GM12878 (cell line): Measurements from ENCODE around the gene CEND1. TPM values are rescaled to one million over a fixed set of nuclear protein-coding genes. Genes with fewer than 3 reads are reported as not detected.

Source experiments
- ATAC-seq: fragments of 200-7000 bp; cut with Tn5 transposase; 3 replicates; pipeline ENCODE4 v1.9.1; 2020; ENCODE audit warnings: mild to moderate bottlenecking, moderate library complexity
- BruUV-seq: library from RNA; stranded (reverse); fragments of 400-500 nt; replicated peaks from 2 replicates; lab custom pipeline; 2021; lab: Mats Ljungman, UMichigan
- CTCF ChIA-PET: fragments of 300-600 bp; sonication (Branson Sonifier 250); formaldehyde crosslinking; extraction: SDS; loops from one replicate; lab custom pipeline; 2021; ENCODE audit warnings: inconsistent platforms; lab: Yijun Ruan, JAX
- POLR2A ChIA-PET: fragments of 350-600 bp; formaldehyde crosslinking; extraction: SDS; loops from one replicate; lab custom pipeline; 2021; ENCODE audit warnings: inconsistent platforms; lab: Charles Lee
- RAD21 ChIA-PET: fragments of 300-600 bp; sonication (Branson Sonifier 250); formaldehyde crosslinking; loops from one replicate; lab custom pipeline; 2023; ENCODE audit warnings: antibody characterized with exemption; ENCODE audit not compliant: unreplicated experiment; lab: Charles Lee
- SMC1A ChIA-PET: fragments of 300-600 bp; sonication (Branson Sonifier 250); formaldehyde crosslinking; loops from one replicate; lab custom pipeline; 2023; ENCODE audit not compliant: unreplicated experiment, uncharacterized antibody; lab: Charles Lee
- DNase-seq: peaks from one replicate; pipeline ENCODE4 v3.0.0-alpha.2; 2011; ENCODE audit warnings: low read depth, low spot score
- FAIRE-seq: peaks from 3 replicates; lab custom pipeline; 2011; peaks lifted over from hg19 to GRCh38; lab: Jason Lieb, UNC
- H2AFZ ChIP-seq: 2 replicates; pipeline ENCODE4 v1.6.0; 2011; ENCODE audit warnings: low read depth, low read length, control low read depth; ENCODE audit not compliant: control insufficient read depth
- H3K27ac ChIP-seq: 2 replicates; pipeline ENCODE4 v1.5.1; 2011; ENCODE audit warnings: control low read depth; ENCODE audit not compliant: control insufficient read depth, insufficient read depth
- H3K27me3 ChIP-seq, 2 experiments: replicated peaks in 1 of 2; 2 replicates each; pipeline versions ENCODE4 v1.6.0 to v1.6.1; 2011; ENCODE audit warnings: low read length in 1 of 2; ENCODE audit not compliant: control insufficient read depth in 2 of 2, insufficient read depth in 2 of 2
- H3K36me3 ChIP-seq, 2 experiments: 2 replicates each; pipeline ENCODE4 v1.5.1; 2011; ENCODE audit warnings: low read length in 1 of 2; ENCODE audit not compliant: control insufficient read depth in 2 of 2, insufficient read depth in 2 of 2
- H3K4me1 ChIP-seq: 2 replicates; pipeline ENCODE4 v1.6.1; 2011; ENCODE audit warnings: mild to moderate bottlenecking, low read length, moderate library complexity, mixed read lengths; ENCODE audit not compliant: control insufficient read depth, insufficient read depth
- H3K4me2 ChIP-seq: 2 replicates; pipeline ENCODE4 v1.6.0; 2011; ENCODE audit warnings: control low read depth; ENCODE audit not compliant: control insufficient read depth, insufficient read depth
- H3K4me3 ChIP-seq: fragments of 200-600 bp; sonication (generic); 2 replicates; pipeline ENCODE4 v1.5.1; 2016
- H3K79me2 ChIP-seq: 2 replicates; pipeline ENCODE4 v1.6.0; 2011; ENCODE audit warnings: low read length; ENCODE audit not compliant: control insufficient read depth, insufficient read depth
- H3K9ac ChIP-seq: 2 replicates; pipeline ENCODE4 v1.8.0; 2011; ENCODE audit warnings: low read length, control low read depth, mixed read lengths; ENCODE audit not compliant: control insufficient read depth, insufficient read depth
- H3K9me3 ChIP-seq: replicated peaks from 3 replicates; pipeline ENCODE4 v1.5.1; 2011; ENCODE audit warnings: mild to moderate bottlenecking, low read length; ENCODE audit not compliant: control insufficient read depth, insufficient read depth
- H4K20me1 ChIP-seq: 2 replicates; pipeline ENCODE4 v1.6.0; 2011; ENCODE audit not compliant: control insufficient read depth, insufficient read depth
- BCL3 ChIP-seq: IDR thresholded peaks from 2 replicates; pipeline ENCODE4 v1.6.1; 2011; ENCODE audit warnings: borderline replicate concordance, low read depth, mild to moderate bottlenecking, moderate library complexity, low read length; ENCODE audit not compliant: insufficient read depth, poor library complexity, severe bottlenecking
- BCLAF1 ChIP-seq: fragments of 450-650 bp; IDR thresholded peaks from 2 replicates; pipeline ENCODE4 v1.6.1; 2017; ENCODE audit warnings: antibody characterized with exemption, mild to moderate bottlenecking, moderate library complexity
- BRCA1 ChIP-seq: IDR thresholded peaks from 2 replicates; pipeline ENCODE4 v1.6.1; 2011; ENCODE audit warnings: low read depth, low read length, improper control_type of control experiment
- CBX5 ChIP-seq: sonication (generic); IDR thresholded peaks from 2 replicates; pipeline ENCODE4 v1.6.1; 2016; ENCODE audit warnings: low read depth, moderate library complexity, mild to moderate bottlenecking, inconsistent platforms
- CHD2 ChIP-seq: IDR thresholded peaks from 2 replicates; pipeline ENCODE4 v1.6.1; 2011; ENCODE audit warnings: low read depth, low read length, improper control_type of control experiment, borderline replicate concordance
- JUNB ChIP-seq: IDR thresholded peaks from 2 replicates; pipeline ENCODE4 v1.6.1; 2016; ENCODE audit warnings: antibody characterized with exemption, mild to moderate bottlenecking
- MTA2 ChIP-seq: fragments of 450-650 bp; IDR thresholded peaks from 2 replicates; pipeline ENCODE4 v1.6.1; 2016; ENCODE audit warnings: low read depth, mild to moderate bottlenecking, moderate library complexity
- MYB ChIP-seq: fragments of 150-350 bp; IDR thresholded peaks from 2 replicates; pipeline ENCODE4 v1.6.1; 2014; ENCODE audit warnings: mild to moderate bottlenecking, low read depth, low read length, borderline replicate concordance
- RAD51 ChIP-seq: fragments of 450-650 bp; IDR thresholded peaks from 2 replicates; pipeline ENCODE4 v1.6.1; 2016; ENCODE audit warnings: moderate library complexity, mild to moderate bottlenecking, inconsistent platforms
- RELA ChIP-seq: fragments of 450-650 bp; IDR thresholded peaks from 2 replicates; pipeline ENCODE4 v1.8.0; 2014; ENCODE audit warnings: borderline replicate concordance; ENCODE audit not compliant: partially characterized antibody
- SMAD5 ChIP-seq: IDR thresholded peaks from 2 replicates; pipeline ENCODE4 v1.6.1; 2016; ENCODE audit warnings: antibody characterized with exemption, low read depth
- ZNF274 ChIP-seq: IDR thresholded peaks from one replicate; pipeline ENCODE4 v1.8.0; 2011; ENCODE audit not compliant: insufficient read length, insufficient read depth
- WGBS: methylation state at CpG from one replicate; pipeline ENCODE4 v1.1.6; 2016; ENCODE audit warnings: low lambda C conversion rate; ENCODE audit not compliant: insufficient replicate concordance, insufficient coverage; ENCODE audit errors: missing lambda C conversion rate; 5-methylcytosine and 5-hydroxymethylcytosine counted together
- in situ Hi-C: fragments of 300-500 bp; cut with MboI; formaldehyde crosslinking; loops from 9 replicates; pipeline ENCODE4 v1.14.3; 2018; ENCODE audit warnings: mixed read lengths
- intact Hi-C: fragments of 100-400 bp; cut with micrococcal nuclease; formaldehyde crosslinking; loops from one replicate; pipeline ENCODE4 v1.14.2; 2022; ENCODE audit not compliant: unreplicated experiment
- polyA plus RNA-seq, 11 experiments: library from polyadenylated mRNA; depleted of rRNA in 4 of 11; unstranded in 6 of 11; stranded (reverse) in 5 of 11; fragments of >200 nt; fragmentation: Nextera tagmentation in 4 of 11; fragmentation: Illumina TruSeq in 1 of 11; extraction: Ambion mirVana in 4 of 11; extraction: Trizol in 1 of 11; gene quantifications; 1 replicate in 1 of 11; 2 replicates in 10 of 11; pipeline versions ENCODE4 v1.2.1 to v1.2.3, GENCODE V29; 2011 to 2016; ENCODE audit warnings: inconsistent platforms in 2 of 11, missing spikeins in 2 of 11, low read depth in 1 of 11
- total RNA-seq, 4 experiments: library from RNA; depleted of rRNA in 3 of 4; stranded (reverse); fragments of >200 nt in 3 of 4; fragmentation: Illumina TruSeq in 1 of 4; extraction: Trizol in 1 of 4; gene quantifications; 2 replicates each; pipeline versions ENCODE4 v1.2.1 to v1.2.3, GENCODE V29; 2013 to 2021

Gene CEND1
- total and polyA plus RNA-seq, 10 of the 15 experiments (the other 5 are each of a cell fraction or from before 2014, with no cell fraction given), result 0.31 to 13.6 (median 7.2) TPM; not detected in 1

- Histone ChIP-seq H3K36me3 (peaks cover 29 to 38% of the 10 kb centered on the region in 2 experiments; a peak in 3 of 4 replicates), H3K9ac (no peak overlapping the region), H4K20me1 (no peaks in the 10 kb centered on the region), H3K27me3 (no peaks in the 10 kb centered on the region), H2AFZ (no peak overlapping the region), H3K4me3 (no peak overlapping the region), H3K4me1 (no peaks in the 10 kb centered on the region), H3K79me2 (no peaks in the 10 kb centered on the region), H3K4me2 (no peak overlapping the region), H3K27ac (no peak overlapping the region), H3K9me3 (no peaks in the 10 kb centered on the region)
- ATAC-seq (no peak), DNase-seq (no peak), FAIRE-seq (no peak)
- no peak for TF ChIP-seq BRCA1
- no peak for TF ChIP-seq ZNF274
- TF ChIP-seq BCL3, result no peak
- no peak for TF ChIP-seq JUNB
- TF ChIP-seq MYB, result no peak
- no peak for TF ChIP-seq RAD51
- TF ChIP-seq MTA2, result no peak
- no peak for TF ChIP-seq CBX5
- no peak for TF ChIP-seq BCLAF1
- no peak for TF ChIP-seq CHD2
- no peak for TF ChIP-seq SMAD5
- no peak for TF ChIP-seq RELA
- RAD21 ChIA-PET, result no interaction called here
- WGBS, result 91% methylated on average over 13 of the region's 24 CpGs
- intact Hi-C loops, result no loop called here
- in situ Hi-C loops, result no loop called here
- SMC1A ChIA-PET, result interaction anchor here (1.1 kb wide), 1 partner anchor 39 kb away, joined by 3 read pairs; no protein-coding TSS in a partner anchor
- BruUV-seq, result no TSS peak
- POLR2A ChIA-PET, result no interaction called here
- CTCF ChIA-PET, result no interaction called here
Measured at GRCh38 chr11:763073-763463, 26.8 kb downstream of the CEND1 start.
